GM21423 (cell line): ENCODE measurements around the gene RABL6.

ENCODE experiments used
- ATAC-seq: cut with Tn5 transposase; IDR thresholded peaks from one replicate; pipeline ENCODE4 v1.9.1; 2021; ENCODE audit warnings: mild to moderate bottlenecking, moderate library complexity; ENCODE audit not compliant: unreplicated experiment

RABL6 gene

GRCh38 chr9:136844761-136845464, 37.2 kb downstream of the RABL6 start:
- ATAC-seq, result no peak

GRCh38 chr9:136845465-136846260, 37.9 kb downstream of the RABL6 start:
- no peak for ATAC-seq

- no peak for ATAC-seq
Measured at GRCh38 chr9:136846376-136847087, 38.8 kb downstream of the RABL6 start.

- no peak for ATAC-seq
Measured at GRCh38 chr9:136847088-136847825, 39.5 kb downstream of the RABL6 start.

- no peak for ATAC-seq
Measured at GRCh38 chr9:136847826-136848392, 40.2 kb downstream of the RABL6 start.

GRCh38 chr9:136848393-136849037, 40.8 kb downstream of the RABL6 start:
- peak; percentile 0 for ATAC-seq

GRCh38 chr9:136849038-136849959, 41.6 kb downstream of the RABL6 start, which contains the start of gene PHPT1:
Gene PHPT1 (plus strand): TSS chr9:136849409. CDS start chr9:136849431, 22 bp downstream.
- ATAC-seq, result peak; percentile 77

GRCh38 chr9:136849960-136850865, 42.5 kb downstream of the RABL6 start:
- no peak for ATAC-seq

- ATAC-seq, result no peak
Measured at GRCh38 chr9:136850866-136851775, 43.4 kb downstream of the RABL6 start.

- no peak for ATAC-seq
Measured at GRCh38 chr9:136851941-136852663, 44.4 kb downstream of the RABL6 start, which contains the start of gene MAMDC4. Gene MAMDC4 (plus strand): TSS chr9:136852346. CDS start chr9:136852417, 71 bp downstream.

- ATAC-seq, result no peak
Measured at GRCh38 chr9:136852664-136853595, 45.2 kb downstream of the RABL6 start.

GRCh38 chr9:136853596-136854112, 45.9 kb downstream of the RABL6 start:
- ATAC-seq, result no peak

GRCh38 chr9:136854113-136854841, 46.5 kb downstream of the RABL6 start:
- no peak for ATAC-seq

GRCh38 chr9:136854842-136855460, 47.2 kb downstream of the RABL6 start:
- ATAC-seq, result no peak
